ENCODE measurements around the gene COX19.

DNA sequence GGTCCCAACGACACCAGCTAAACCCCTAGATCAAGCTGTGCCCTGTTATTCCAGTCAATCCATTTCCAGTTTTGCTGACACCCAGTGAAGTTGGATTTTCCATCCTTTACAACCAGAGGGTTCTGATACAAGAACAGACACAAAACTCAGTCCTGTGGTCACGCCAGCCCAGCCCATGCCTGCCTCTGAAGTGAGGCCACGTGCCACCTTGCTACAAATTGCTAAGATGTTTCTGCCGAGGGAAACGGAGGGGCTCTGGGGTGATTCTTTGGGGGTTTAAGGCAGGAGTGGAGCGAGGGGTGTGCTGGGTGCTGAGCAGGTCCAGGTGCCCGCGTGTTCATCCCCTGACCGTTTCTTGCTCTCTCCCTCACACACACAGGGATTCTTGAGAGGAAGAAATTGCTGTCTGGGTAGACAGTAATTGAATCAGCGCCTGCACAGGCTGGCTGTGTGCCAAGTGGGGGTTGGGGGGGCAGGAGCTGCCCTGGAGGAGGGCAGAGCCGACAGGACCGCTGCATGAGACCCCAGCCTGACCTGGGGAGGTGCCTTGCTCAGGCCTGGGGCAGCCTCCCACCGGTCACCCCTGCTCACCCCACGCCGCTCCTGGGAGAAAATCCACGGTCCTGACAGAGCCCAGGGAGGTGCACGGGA lies 58.9 kb downstream of the COX19 start:
- TF ChIP-seq EZH2 (IDR thresholded peaks at IDR 0.05; ENCODE audit: low read length, unreplicated experiment) = no peak
- TF ChIP-seq, protein P1, sequence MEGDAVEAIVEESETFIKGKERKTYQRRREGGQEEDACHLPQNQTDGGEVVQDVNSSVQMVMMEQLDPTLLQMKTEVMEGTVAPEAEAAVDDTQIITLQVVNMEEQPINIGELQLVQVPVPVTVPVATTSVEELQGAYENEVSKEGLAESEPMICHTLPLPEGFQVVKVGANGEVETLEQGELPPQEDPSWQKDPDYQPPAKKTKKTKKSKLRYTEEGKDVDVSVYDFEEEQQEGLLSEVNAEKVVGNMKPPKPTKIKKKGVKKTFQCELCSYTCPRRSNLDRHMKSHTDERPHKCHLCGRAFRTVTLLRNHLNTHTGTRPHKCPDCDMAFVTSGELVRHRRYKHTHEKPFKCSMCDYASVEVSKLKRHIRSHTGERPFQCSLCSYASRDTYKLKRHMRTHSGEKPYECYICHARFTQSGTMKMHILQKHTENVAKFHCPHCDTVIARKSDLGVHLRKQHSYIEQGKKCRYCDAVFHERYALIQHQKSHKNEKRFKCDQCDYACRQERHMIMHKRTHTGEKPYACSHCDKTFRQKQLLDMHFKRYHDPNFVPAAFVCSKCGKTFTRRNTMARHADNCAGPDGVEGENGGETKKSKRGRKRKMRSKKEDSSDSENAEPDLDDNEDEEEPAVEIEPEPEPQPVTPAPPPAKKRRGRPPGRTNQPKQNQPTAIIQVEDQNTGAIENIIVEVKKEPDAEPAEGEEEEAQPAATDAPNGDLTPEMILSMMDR (conservative IDR thresholded peaks at IDR 0.05; ENCODE audit: low read depth, low read length) = no peak

Data from PC-3 (cell line).